ENCODE data around the gene SPATA3. TPM values are rescaled to one million over a fixed set of nuclear protein-coding genes. Genes with fewer than 3 reads are reported as not detected.

The SPATA3 gene
- total RNA-seq, 2 donors from 2014 or later, result not detected

DNA sequence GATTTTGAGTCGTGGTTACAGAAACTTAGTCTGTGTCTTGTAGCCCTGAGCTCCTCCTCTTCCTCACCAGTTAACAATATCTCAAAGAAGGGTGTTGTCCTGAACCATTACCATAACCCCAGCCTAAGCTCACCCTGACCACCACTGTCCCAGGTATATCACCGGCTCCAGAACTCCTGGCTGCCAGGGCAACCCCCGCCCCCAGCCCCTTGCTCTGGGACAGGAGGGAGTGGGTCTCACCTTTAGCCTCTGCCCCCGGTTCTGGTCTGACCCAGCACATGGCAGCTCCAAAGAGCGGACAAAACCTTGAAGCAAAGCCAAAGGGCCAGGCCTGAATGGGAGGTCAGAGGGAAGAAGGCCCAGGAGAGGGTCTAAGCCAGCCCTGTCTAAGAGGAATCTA is 55.2 kb downstream of the SPATA3 start:
- ATAC-seq (no peak), DNase-seq (no peak)
- H3K27me3 ChIP-seq, result no peaks in the 10 kb centered on the region
- intact Hi-C loops (cut with DNase I), result no loop called here
- 47 to 48% methylated on average over 5 of the region's 5 CpGs for WGBS, 2 donors
- H3K9me3 ChIP-seq, result no peaks in the 10 kb centered on the region
- H3K27ac ChIP-seq, result peak overlapping the region; percentile 62 to 88 (median 70)
- H3K4me1 ChIP-seq, result peaks cover 59% of the 10 kb centered on the region
- TF ChIP-seq POLR2A (IDR thresholded peaks at IDR 0.05), result no peak
- TF ChIP-seq, protein P1, sequence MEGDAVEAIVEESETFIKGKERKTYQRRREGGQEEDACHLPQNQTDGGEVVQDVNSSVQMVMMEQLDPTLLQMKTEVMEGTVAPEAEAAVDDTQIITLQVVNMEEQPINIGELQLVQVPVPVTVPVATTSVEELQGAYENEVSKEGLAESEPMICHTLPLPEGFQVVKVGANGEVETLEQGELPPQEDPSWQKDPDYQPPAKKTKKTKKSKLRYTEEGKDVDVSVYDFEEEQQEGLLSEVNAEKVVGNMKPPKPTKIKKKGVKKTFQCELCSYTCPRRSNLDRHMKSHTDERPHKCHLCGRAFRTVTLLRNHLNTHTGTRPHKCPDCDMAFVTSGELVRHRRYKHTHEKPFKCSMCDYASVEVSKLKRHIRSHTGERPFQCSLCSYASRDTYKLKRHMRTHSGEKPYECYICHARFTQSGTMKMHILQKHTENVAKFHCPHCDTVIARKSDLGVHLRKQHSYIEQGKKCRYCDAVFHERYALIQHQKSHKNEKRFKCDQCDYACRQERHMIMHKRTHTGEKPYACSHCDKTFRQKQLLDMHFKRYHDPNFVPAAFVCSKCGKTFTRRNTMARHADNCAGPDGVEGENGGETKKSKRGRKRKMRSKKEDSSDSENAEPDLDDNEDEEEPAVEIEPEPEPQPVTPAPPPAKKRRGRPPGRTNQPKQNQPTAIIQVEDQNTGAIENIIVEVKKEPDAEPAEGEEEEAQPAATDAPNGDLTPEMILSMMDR (IDR thresholded peaks at IDR 0.05), result no peak
- no peak overlapping the region for H3K4me3 ChIP-seq
- H3K36me3 ChIP-seq (replicated peaks in 1 of 2; ENCODE audit: insufficient read depth in 1 of 2, low read depth in 2 of 2), result no peaks in the 10 kb centered on the region

DNA sequence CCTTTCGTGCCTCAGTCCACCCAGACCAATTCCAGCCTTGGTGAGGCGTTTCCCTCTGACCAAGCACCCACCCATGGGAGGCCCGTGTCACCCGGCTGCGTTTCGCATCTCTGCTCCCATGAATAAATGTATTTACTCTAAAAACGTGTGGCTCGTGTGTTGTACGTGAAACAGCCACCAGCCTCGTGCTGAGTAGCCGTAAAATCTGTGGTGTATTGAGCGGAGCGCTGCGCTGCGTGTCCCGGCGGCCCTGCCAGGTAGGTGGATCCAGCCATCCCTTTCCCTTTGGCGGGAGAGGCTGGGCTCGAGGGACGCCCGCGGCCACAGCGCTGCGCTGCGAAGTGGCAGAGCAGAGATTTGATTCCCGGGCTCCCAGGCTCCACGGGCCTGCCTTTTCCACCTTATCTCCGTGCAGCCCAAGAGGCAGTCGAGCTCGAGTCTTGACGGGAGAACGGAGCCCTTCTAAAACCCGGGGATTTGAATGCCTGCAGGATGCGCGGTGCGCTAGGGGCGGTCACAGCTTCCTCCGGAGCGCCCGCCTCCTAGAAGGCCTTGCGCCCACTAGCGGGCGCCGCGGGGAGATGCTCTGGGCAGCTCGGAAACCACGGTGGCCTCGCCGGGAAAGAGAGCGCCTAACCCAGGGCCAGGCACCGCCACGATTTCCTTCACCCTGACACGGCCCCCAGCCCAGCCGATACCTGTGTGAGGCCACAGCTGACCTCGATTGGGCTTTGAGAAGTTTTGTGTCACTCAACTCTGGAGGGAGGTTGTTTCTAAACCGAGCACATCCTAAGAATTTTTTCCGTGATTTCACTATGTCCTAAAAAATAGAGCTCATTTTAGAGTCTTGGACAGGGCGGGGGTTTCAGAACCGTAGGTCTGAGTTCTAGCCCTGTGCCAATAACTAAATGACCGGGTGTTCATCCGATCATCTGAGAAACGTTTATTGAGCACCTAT is 56.9 kb downstream of the SPATA3 start:
- peak in 2 of 3 donors; percentile 20 to 39 for TF ChIP-seq POLR2A (IDR thresholded peaks at IDR 0.05)
- TF ChIP-seq, protein P1 (IDR thresholded peaks at IDR 0.05), result peak; percentile 91 to 94 (median 93)
- DNase-seq (peak; percentile 82 to 86 (median 83)), ATAC-seq (peak; percentile 61)
- Histone ChIP-seq H3K27ac (peak overlapping the region; percentile 32 to 88 (median 44)), H3K4me3 (peak overlapping the region in 1 of 2 donors; percentile 17), H3K4me1 (peaks cover 57% of the 10 kb centered on the region), H3K9me3 (no peaks in the 10 kb centered on the region), H3K36me3 (replicated peaks in 1 of 2; ENCODE audit: insufficient read depth in 1 of 2, low read depth in 2 of 2) (no peaks in the 10 kb centered on the region), H3K27me3 (no peaks in the 10 kb centered on the region)
- intact Hi-C loops (cut with DNase I), result no loop called here
- WGBS, 2 donors, result 4 to 15% methylated on average over 18 to 61 of the region's 62 CpGs

DNA sequence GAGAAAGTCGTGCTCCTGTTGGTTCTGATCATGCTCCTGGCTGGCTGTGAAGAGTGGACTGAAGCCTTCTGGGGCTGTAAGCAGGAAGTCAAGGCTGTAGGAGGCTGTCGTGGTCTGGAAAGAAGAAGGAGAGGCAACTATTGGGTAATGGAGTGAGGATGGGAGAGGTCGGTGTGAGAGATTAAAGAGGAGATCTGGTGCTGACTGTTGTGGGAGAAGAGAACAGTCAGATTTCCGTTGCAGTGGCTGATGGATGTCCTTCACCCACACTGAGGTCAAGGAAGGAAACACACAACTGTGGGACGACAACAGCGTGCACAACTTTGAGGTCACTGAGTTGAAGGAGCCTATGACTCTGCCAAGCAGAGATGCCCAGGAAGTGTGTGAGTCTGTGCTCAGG is 57.9 kb downstream of the SPATA3 start:
- H3K27ac ChIP-seq, result no peak overlapping the region
- ATAC-seq, result no peak
- no peaks in the 10 kb centered on the region for H3K27me3 ChIP-seq
- 42 to 51% methylated on average over 6 of the region's 6 CpGs for WGBS, 2 donors
- no peak for DNase-seq
- no peak for TF ChIP-seq POLR2A (IDR thresholded peaks at IDR 0.05)
- TF ChIP-seq, protein P1 (IDR thresholded peaks at IDR 0.05), result no peak
- no peak overlapping the region for H3K4me3 ChIP-seq
- no peaks in the 10 kb centered on the region for H3K36me3 ChIP-seq (replicated peaks in 1 of 2; ENCODE audit: insufficient read depth in 1 of 2, low read depth in 2 of 2)
- intact Hi-C loops (cut with DNase I), result no loop called here
- peaks cover 57% of the 10 kb centered on the region for H3K4me1 ChIP-seq
- H3K9me3 ChIP-seq, result no peaks in the 10 kb centered on the region

DNA sequence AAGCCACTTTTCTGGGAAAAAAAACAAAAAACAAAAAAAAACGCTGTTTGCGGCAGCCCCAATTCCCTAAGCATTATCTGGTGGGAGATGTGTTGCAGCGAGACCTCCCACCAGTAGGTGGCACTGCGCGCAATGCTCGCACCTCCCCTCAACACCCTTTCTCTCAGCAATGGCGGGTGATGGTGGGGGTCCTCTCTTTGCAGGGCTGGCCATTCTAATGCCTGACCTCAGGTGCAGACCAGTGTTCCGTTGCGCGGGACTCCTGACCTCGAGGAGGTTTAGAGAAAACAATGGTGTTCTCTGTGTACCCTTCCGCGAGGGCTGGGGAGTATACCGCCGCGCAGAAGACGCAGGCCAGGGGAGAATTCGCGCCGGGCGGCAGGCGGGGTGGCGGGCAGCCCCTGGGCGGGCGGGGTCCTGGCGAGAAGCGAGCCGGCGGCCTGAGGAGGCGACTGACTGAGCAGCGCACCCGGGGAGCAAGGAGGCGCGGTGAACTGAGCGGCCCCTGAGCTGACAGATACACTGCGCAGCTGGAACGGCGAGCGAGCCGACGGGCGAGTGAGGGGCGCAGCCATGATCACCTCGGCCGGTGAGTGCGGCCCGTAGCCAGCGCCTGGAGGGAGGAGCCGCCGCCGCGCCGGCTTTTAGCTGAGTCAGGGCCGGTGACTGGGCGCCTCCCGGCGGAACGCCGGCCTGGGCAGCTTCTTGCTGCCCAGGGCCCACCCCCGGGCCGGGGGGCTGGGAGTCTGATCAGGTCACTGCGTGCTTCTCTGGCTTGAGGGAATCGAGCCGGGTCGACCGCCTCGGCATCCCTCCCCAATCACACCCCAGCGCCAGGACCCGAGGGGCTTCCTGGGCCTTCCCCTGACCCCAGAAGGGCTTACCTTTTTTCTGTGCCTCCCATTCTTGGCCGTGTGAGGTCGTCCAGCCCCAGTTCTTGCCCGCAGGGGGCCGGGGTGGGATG is 60.8 kb downstream of the SPATA3 start, which contains the start of gene PSMD1:
PSMD1 (plus strand) TSS at position 415 of the 964 bp plus-strand sequence; CDS start at position 574, 159 bp downstream.
- peak within 1 kb of the TSS; percentile 95 to 96 for H3K4me3 ChIP-seq
- intact Hi-C loops (cut with DNase I), result no loop called here
- 0 to 1% methylated on average over 41 to 50 of the region's 73 CpGs for WGBS, 2 donors

More for the DNA sequence above, 60.8 kb downstream of the SPATA3 start, which contains the start of gene PSMD1:
- peak; percentile 91 for ATAC-seq
- TF ChIP-seq, protein P1 (IDR thresholded peaks at IDR 0.05), result peak; percentile 92 to 98 (median 98)
- peak in 2 of 3 donors; percentile 63 to 66 for TF ChIP-seq POLR2A (IDR thresholded peaks at IDR 0.05)
- Histone ChIP-seq H3K4me1 (peaks cover 35% of the 10 kb centered on the region), H3K9me3 (no peaks in the 10 kb centered on the region), H3K36me3 (replicated peaks in 1 of 2; ENCODE audit: insufficient read depth in 1 of 2, low read depth in 2 of 2) (no peaks in the 10 kb centered on the region), H3K27ac (peak within 1 kb of the TSS; percentile 90 to 97 (median 96)), H3K27me3 (no peaks in the 10 kb centered on the region)
- DNase-seq, result peak; percentile 90 to 93 (median 92)
